ENCODE data around the gene PPP2R3C.

- TF ChIP-seq EZH2 (IDR thresholded peaks at IDR 0.05; ENCODE audit: low read length, unreplicated experiment) (no peak), CTCF (conservative IDR thresholded peaks at IDR 0.05; ENCODE audit: low read depth, low read length) (no peak)
Measured at GRCh38 chr14:35121026-35121886, 534 bp downstream of the PPP2R3C start.
